ENCODE measurements around the gene AJUBA. TPM values are rescaled to one million over a fixed set of nuclear protein-coding genes. Genes with fewer than 3 reads are reported as not detected.

The AJUBA gene
- total and polyA plus RNA-seq, 2 donors (not counting 1 experiment from before 2014, with no cell fraction given): 1.6 TPM; not detected in 1

GRCh38 chr14:23009939-23010726, 27.8 kb upstream of the AJUBA start, which contains the start of gene C14orf93:
Gene C14orf93, minus strand, starts transcription at chr14:23010143. Its CDS starts 11,120 bp downstream, at chr14:22999023.
- DNase-seq (peak; percentile 84), ATAC-seq (ENCODE audit: low read depth) (peak; percentile 38)
- Mint-ChIP-seq H3K27me3 (no peaks in the 10 kb centered on the region), H3K27ac (peak within 1 kb of the TSS; percentile 95), H3K4me1 (peaks cover 42% of the 10 kb centered on the region), H3K4me3 (peak within 1 kb of the TSS; percentile 95), H3K9me3 (ENCODE audit: insufficient read depth) (no peaks in the 10 kb centered on the region)
- peak within 1 kb of the TSS; percentile 70 to 80 for H3K27ac ChIP-seq (ENCODE audit: low read length in 2 of 2)
- H3K4me2 ChIP-seq (replicated peaks; ENCODE audit: low read depth, low read length, poor library complexity, severe bottlenecking): peak within 1 kb of the TSS; percentile 82
- POLR2A ChIA-PET: interaction anchor here (0.6 to 0.7 kb wide), 2 partner anchors 631 to 1087 kb away, joined by 4 to 5 read pairs; no protein-coding TSS in a partner anchor
- intact Hi-C loops (cut with micrococcal nuclease): loop anchor here (5.0 to 10.0 kb wide), 2 partner anchors 47 to 295 kb away; partner anchors contain the start of genes BCL2L2, CDH24 and PPP1R3E
- WGBS (ENCODE audit: insufficient coverage): 3% methylated on average over 37 of the region's 40 CpGs
- no peaks in the 10 kb centered on the region for H4K20me1 ChIP-seq (ENCODE audit: control insufficient read depth, insufficient read depth, low read length, poor library complexity, severe bottlenecking)
- TF ChIP-seq EZH2 (IDR thresholded peaks at IDR 0.05; ENCODE audit: borderline replicate concordance, insufficient read depth, low read depth, low read length, poor library complexity, severe bottlenecking): no peak
- TF ChIP-seq, protein P1, sequence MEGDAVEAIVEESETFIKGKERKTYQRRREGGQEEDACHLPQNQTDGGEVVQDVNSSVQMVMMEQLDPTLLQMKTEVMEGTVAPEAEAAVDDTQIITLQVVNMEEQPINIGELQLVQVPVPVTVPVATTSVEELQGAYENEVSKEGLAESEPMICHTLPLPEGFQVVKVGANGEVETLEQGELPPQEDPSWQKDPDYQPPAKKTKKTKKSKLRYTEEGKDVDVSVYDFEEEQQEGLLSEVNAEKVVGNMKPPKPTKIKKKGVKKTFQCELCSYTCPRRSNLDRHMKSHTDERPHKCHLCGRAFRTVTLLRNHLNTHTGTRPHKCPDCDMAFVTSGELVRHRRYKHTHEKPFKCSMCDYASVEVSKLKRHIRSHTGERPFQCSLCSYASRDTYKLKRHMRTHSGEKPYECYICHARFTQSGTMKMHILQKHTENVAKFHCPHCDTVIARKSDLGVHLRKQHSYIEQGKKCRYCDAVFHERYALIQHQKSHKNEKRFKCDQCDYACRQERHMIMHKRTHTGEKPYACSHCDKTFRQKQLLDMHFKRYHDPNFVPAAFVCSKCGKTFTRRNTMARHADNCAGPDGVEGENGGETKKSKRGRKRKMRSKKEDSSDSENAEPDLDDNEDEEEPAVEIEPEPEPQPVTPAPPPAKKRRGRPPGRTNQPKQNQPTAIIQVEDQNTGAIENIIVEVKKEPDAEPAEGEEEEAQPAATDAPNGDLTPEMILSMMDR (IDR thresholded peaks at IDR 0.05): no peak
- no peaks in the 10 kb centered on the region for H3K27me3 ChIP-seq (replicated peaks in 1 of 4; ENCODE audit: control extremely low read depth in 1 of 4, control insufficient read depth in 3 of 4, insufficient read depth in 4 of 4, low read length in 3 of 4)
- H2AFZ ChIP-seq (ENCODE audit: insufficient read depth, low read depth, low read length, poor library complexity, severe bottlenecking): peak within 1 kb of the TSS; percentile 88
- no peaks in the 10 kb centered on the region for H3K36me3 ChIP-seq (replicated peaks in 1 of 2; ENCODE audit: control extremely low read depth in 1 of 2, control insufficient read depth in 1 of 2, extremely low read depth in 1 of 2, insufficient read depth in 2 of 2, low read length in 1 of 2)
- peak within 1 kb of the TSS; percentile 57 to 98 (median 63) for H3K4me3 ChIP-seq (ENCODE audit: control extremely low read depth in 1 of 5, extremely low read depth in 1 of 5, insufficient read depth in 1 of 5, low read depth in 2 of 5, low read length in 4 of 5)
- peaks cover 7% of the 10 kb centered on the region for H3K79me2 ChIP-seq (ENCODE audit: control insufficient read depth, insufficient read depth, low read length)
- H3K9ac ChIP-seq (ENCODE audit: low read length): peak within 1 kb of the TSS; percentile 84
- H3K4me1 ChIP-seq (ENCODE audit: control insufficient read depth in 2 of 2, insufficient read depth in 2 of 2, low read length in 2 of 2): peaks cover 24 to 32% of the 10 kb centered on the region in 2 donors
- CTCF ChIA-PET: interaction anchor here (0.6 to 6.7 kb wide), 4 partner anchors 26 to 59 kb away, joined by 3 to 89 read pairs (median 4); partner anchors contain the start of genes AJUBA and HAUS4
- no peaks in the 10 kb centered on the region for H3K9me3 ChIP-seq (ENCODE audit: control extremely low read depth in 1 of 3, control insufficient read depth in 2 of 3, insufficient read depth in 1 of 3, low read length in 2 of 3)

All from B cell (primary cell).